KMS-11 (cell line): ENCODE measurements around the gene STK36.

Experiments used
- H2AFZ ChIP-seq: fragments of 200-600 bp; sonication (generic); 2 replicates; pipeline ENCODE4 v1.6.1; 2016; ENCODE audit warnings: antibody characterized with exemption, mixed run types, low read depth
- H3K27ac ChIP-seq: fragments of 200-600 bp; sonication (generic); 2 replicates; pipeline ENCODE4 v1.6.1; 2016; ENCODE audit warnings: mild to moderate bottlenecking, mixed run types
- H3K27me3 ChIP-seq: fragments of 200-600 bp; sonication (generic); 2 replicates; pipeline ENCODE4 v1.6.1; 2017; ENCODE audit warnings: mild to moderate bottlenecking, low read depth, mixed run types, moderate library complexity; ENCODE audit not compliant: insufficient read depth
- H3K36me3 ChIP-seq: fragments of 200-600 bp; sonication (generic); 2 replicates; pipeline ENCODE4 v1.6.1; 2017; ENCODE audit warnings: mild to moderate bottlenecking, mixed run types; ENCODE audit not compliant: insufficient read depth
- H3K4me1 ChIP-seq: fragments of 200-600 bp; sonication (generic); 2 replicates; pipeline ENCODE4 v1.6.1; 2016; ENCODE audit warnings: mild to moderate bottlenecking, low read depth, mixed run types; ENCODE audit not compliant: poor library complexity, severe bottlenecking
- H3K4me2 ChIP-seq: fragments of 200-600 bp; sonication (generic); 2 replicates; pipeline ENCODE4 v1.7.0; 2016; ENCODE audit warnings: mild to moderate bottlenecking, mixed run types
- H3K4me3 ChIP-seq: fragments of 200-600 bp; sonication (generic); IDR thresholded peaks from 2 replicates; pipeline ENCODE4 v1.6.1; 2017; ENCODE audit warnings: low read depth, low read length, mixed read lengths; ENCODE audit not compliant: insufficient read depth
- H3K79me2 ChIP-seq: fragments of 200-600 bp; sonication (generic); 2 replicates; pipeline ENCODE4 v1.6.1; 2016; ENCODE audit warnings: low read depth, mixed run types; ENCODE audit not compliant: insufficient read depth
- H3K9ac ChIP-seq: fragments of 200-600 bp; sonication (generic); 2 replicates; pipeline ENCODE4 v1.6.1; 2016; ENCODE audit warnings: mild to moderate bottlenecking, mixed run types
- H4K20me1 ChIP-seq: fragments of 200-600 bp; sonication (generic); 2 replicates; pipeline ENCODE4 v1.6.1; 2016; ENCODE audit warnings: mild to moderate bottlenecking, mixed run types; ENCODE audit not compliant: insufficient read depth
- CTCF ChIP-seq: fragments of 200-600 bp; sonication (generic); conservative IDR thresholded peaks from 2 replicates; pipeline ENCODE4 v1.6.1; 2017; ENCODE audit warnings: low read depth, mild to moderate bottlenecking, antibody characterized with exemption, low read length, moderate library complexity, mixed read lengths

Gene STK36

GRCh38 chr2:218726004-218726574, 54.2 kb downstream of the STK36 start:
- no peak overlapping the region for H3K4me2 ChIP-seq
- no peak overlapping the region for H3K27ac ChIP-seq
- peaks cover 35% of the 10 kb centered on the region for H3K4me1 ChIP-seq
- H4K20me1 ChIP-seq, result no peaks in the 10 kb centered on the region
- no peak for TF ChIP-seq CTCF
- H3K4me3 ChIP-seq, result no peak overlapping the region
- peaks cover 54% of the 10 kb centered on the region for H3K79me2 ChIP-seq
- H3K9ac ChIP-seq, result no peak overlapping the region
- H2AFZ ChIP-seq, result no peak overlapping the region
- no peaks in the 10 kb centered on the region for H3K27me3 ChIP-seq
- peaks cover 5% of the 10 kb centered on the region; the same call in 1 of the 2 replicates for H3K36me3 ChIP-seq

- Histone ChIP-seq H3K4me2 (no peak overlapping the region), H3K36me3 (peaks cover 5% of the 10 kb centered on the region; the same call in 1 of the 2 replicates), H3K4me1 (peaks cover 35% of the 10 kb centered on the region), H3K27me3 (no peaks in the 10 kb centered on the region), H3K9ac (no peak overlapping the region), H2AFZ (no peak overlapping the region), H3K79me2 (peaks cover 49% of the 10 kb centered on the region), H3K4me3 (no peak overlapping the region), H4K20me1 (no peaks in the 10 kb centered on the region), H3K27ac (no peak overlapping the region)
- peak; percentile 54 for TF ChIP-seq CTCF
These were observed 55.7 kb downstream of the STK36 start for GRCh38 chr2:218727502-218728165.

GRCh38 chr2:218729640-218730039, 57.8 kb downstream of the STK36 start:
- H3K9ac ChIP-seq, result no peak overlapping the region
- TF ChIP-seq CTCF, result no peak
- H3K4me2 ChIP-seq, result no peak overlapping the region
- peaks cover 5% of the 10 kb centered on the region; the same call in 1 of the 2 replicates for H3K36me3 ChIP-seq
- no peak overlapping the region for H3K4me3 ChIP-seq
- no peaks in the 10 kb centered on the region for H3K27me3 ChIP-seq
- H3K27ac ChIP-seq, result no peak overlapping the region
- H3K79me2 ChIP-seq, result peaks cover 44% of the 10 kb centered on the region
- H2AFZ ChIP-seq, result no peak overlapping the region
- peaks cover 41% of the 10 kb centered on the region for H3K4me1 ChIP-seq
- H4K20me1 ChIP-seq, result no peaks in the 10 kb centered on the region

GRCh38 chr2:218732052-218732760, 60.3 kb downstream of the STK36 start:
- Histone ChIP-seq H3K4me1 (peaks cover 47% of the 10 kb centered on the region), H3K27me3 (no peaks in the 10 kb centered on the region), H2AFZ (no peak overlapping the region), H3K79me2 (peaks cover 26% of the 10 kb centered on the region; the same call in 1 of the 2 replicates), H3K36me3 (0 out of 2 replicates have a peak, but pooled peaks cover 3% of the 10 kb centered on the region), H3K4me2 (peak overlapping the region; percentile 84), H4K20me1 (no peaks in the 10 kb centered on the region), H3K27ac (peak overlapping the region; percentile 50), H3K9ac (no peak overlapping the region), H3K4me3 (no peak overlapping the region)
- TF ChIP-seq CTCF, result no peak
